ENCODE data around the gene EI24. TPM values are rescaled to one million over a fixed set of nuclear protein-coding genes. Genes with fewer than 3 reads are reported as not detected.

EI24 gene
- total and polyA plus RNA-seq, 2 of the 8 experiments (the other 6 are each of a cell fraction or from before 2014, with no cell fraction given) = 135 to 264 TPM

DNA sequence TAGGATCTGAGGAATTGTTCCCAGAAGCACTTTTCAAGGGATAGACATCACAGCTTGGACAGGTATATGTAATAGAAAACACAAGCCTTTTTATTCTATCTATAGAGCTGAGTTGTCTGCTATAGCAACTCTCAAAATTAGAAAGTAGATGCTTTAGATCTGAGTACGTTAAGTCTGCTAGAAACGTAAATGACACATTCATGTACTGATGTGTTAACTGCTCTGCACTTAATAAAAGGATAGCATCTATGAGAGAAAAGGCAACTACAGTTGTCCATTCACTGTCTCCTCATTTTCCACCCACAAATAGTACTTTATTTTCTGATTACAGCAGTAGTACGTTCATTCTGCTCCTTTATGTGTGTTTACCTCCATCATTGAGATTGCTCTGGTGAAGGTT is 17.3 kb downstream of the EI24 start (continued):
- TF ChIP-seq HDAC6 (IDR thresholded peaks at IDR 0.05; ENCODE audit: low read depth, low read length) (no peak), SAP30 (IDR thresholded peaks at IDR 0.05; ENCODE audit: insufficient read depth, insufficient replicate concordance, low read length) (no peak), KDM1A (IDR thresholded peaks at IDR 0.05; ENCODE audit: borderline replicate concordance, low read length) (no peak), RXRA (IDR thresholded peaks at IDR 0.05; ENCODE audit: insufficient read depth, low read depth, low read length) (no peak)

Data from H1 (cell line).